SJSA1 (cell line): ENCODE measurements around the gene KLRC4. TPM values are rescaled to one million over a fixed set of nuclear protein-coding genes. Genes with fewer than 3 reads are reported as not detected.

Experiments used
- DNase-seq, 2 experiments: peaks; one replicate each; pipeline ENCODE4 v3.0.0-alpha.2; 2015 to 2020; ENCODE audit warnings: low spot score in 2 of 2, low read depth in 1 of 2
- H3K27ac ChIP-seq: fragments of 250-450 bp; sonication (Bioruptor Pico); 2 replicates; pipeline ENCODE4 v1.5.1; 2020; ENCODE audit warnings: mild to moderate bottlenecking, moderate library complexity
- H3K27me3 ChIP-seq: fragments of 250-450 bp; sonication (Bioruptor Pico); replicated peaks from 2 replicates; pipeline ENCODE4 v1.5.1; 2020; ENCODE audit warnings: mild to moderate bottlenecking, moderate library complexity
- H3K36me3 ChIP-seq: fragments of 250-450 bp; sonication (Bioruptor Pico); 2 replicates; pipeline ENCODE4 v1.5.1; 2020; ENCODE audit warnings: mild to moderate bottlenecking
- H3K4me1 ChIP-seq: fragments of 250-450 bp; sonication (Bioruptor Pico); replicated peaks from 2 replicates; pipeline ENCODE4 v1.6.1; 2021; ENCODE audit warnings: mild to moderate bottlenecking
- H3K4me3 ChIP-seq: fragments of 250-450 bp; sonication (Bioruptor Pico); 2 replicates; pipeline ENCODE4 v1.5.1; 2020; ENCODE audit warnings: mild to moderate bottlenecking
- H3K9me3 ChIP-seq: fragments of 250-450 bp; sonication (Bioruptor Pico); replicated peaks from 2 replicates; pipeline ENCODE4 v1.5.1; 2020; ENCODE audit warnings: mild to moderate bottlenecking
- total RNA-seq: library from RNA; depleted of rRNA; stranded (reverse); fragments of >200 nt; shearing (Covaris generic); gene quantifications from 2 replicates; pipeline ENCODE4 v1.2.3, GENCODE V29; 2014; rRNA removed

KLRC4 gene
- total RNA-seq, 1 experiment from 2014 or later = not detected

- H3K9me3 ChIP-seq = no peaks in the 10 kb centered on the region
- no peak overlapping the region for H3K27ac ChIP-seq
- H3K27me3 ChIP-seq = no peaks in the 10 kb centered on the region
- H3K4me3 ChIP-seq = no peak overlapping the region
- peaks cover 37% of the 10 kb centered on the region for H3K4me1 ChIP-seq
- no peak for DNase-seq
- no peaks in the 10 kb centered on the region for H3K36me3 ChIP-seq
Observed at GRCh38 chr12:10361084-10361483, 48.5 kb downstream of the KLRC4 start.

GRCh38 chr12:10358969-10359368 is 50.6 kb downstream of the KLRC4 start:
- H3K36me3 ChIP-seq = no peaks in the 10 kb centered on the region
- no peak overlapping the region for H3K27ac ChIP-seq
- no peak overlapping the region for H3K4me3 ChIP-seq
- no peaks in the 10 kb centered on the region for H3K9me3 ChIP-seq
- no peaks in the 10 kb centered on the region for H3K27me3 ChIP-seq
- peaks cover 37% of the 10 kb centered on the region for H3K4me1 ChIP-seq
- no peak for DNase-seq

GRCh38 chr12:10358131-10358530 is 51.4 kb downstream of the KLRC4 start:
- Histone ChIP-seq H3K4me3 (no peak overlapping the region), H3K27me3 (no peaks in the 10 kb centered on the region), H3K36me3 (no peaks in the 10 kb centered on the region), H3K27ac (no peak overlapping the region), H3K9me3 (no peaks in the 10 kb centered on the region), H3K4me1 (peaks cover 28% of the 10 kb centered on the region)
- DNase-seq = no peak

Other genes with a start within 250 kb of the KLRC4 start
- gene OLR1, start 237.6 kb downstream of the KLRC4 start, total RNA-seq = 18.2 and 32.4 TPM in 2 replicates
- gene TMEM52B, start 230.7 kb downstream of the KLRC4 start, total RNA-seq = 0.63 and 1.1 TPM in 2 replicates
- 38.0 and 43.7 TPM in 2 replicates for gene GABARAPL1, start 196.9 kb downstream of the KLRC4 start, total RNA-seq
- 0.08 TPM in 1 of 2 replicates, not detected in the other for gene KLRD1, start 101.9 kb downstream of the KLRC4 start, total RNA-seq
- gene KLRK1, start 19.7 kb downstream of the KLRC4 start, total RNA-seq = not detected in 2 replicates
- not detected in 2 replicates for gene KLRC3, start 10.8 kb upstream of the KLRC4 start, total RNA-seq
- not detected in 2 replicates for gene KLRC2, start 26.3 kb upstream of the KLRC4 start, total RNA-seq
- gene KLRC1, start 43.6 kb upstream of the KLRC4 start, total RNA-seq = not detected in 2 replicates
- gene EIF2S3B, start 96.1 kb upstream of the KLRC4 start, total RNA-seq = 0.34 and 0.53 TPM in 2 replicates
- 51.6 and 97.2 TPM in 2 replicates for gene MAGOHB, start 203.9 kb upstream of the KLRC4 start, total RNA-seq